Measurements from ENCODE around the gene C1orf232. TPM values are rescaled to one million over a fixed set of nuclear protein-coding genes. Genes with fewer than 3 reads are reported as not detected.
A peak's percentile ranks its signal among the peaks of the same experiment; 100 is the strongest.

Gene C1orf232
- total and polyA plus RNA-seq, 2 of the 13 experiments (the other 11 are each of a cell fraction or from before 2014, with no cell fraction given), result not detected

- H3K27me3 ChIP-seq (ENCODE audit: control insufficient read depth in 1 of 2, insufficient read depth in 2 of 2, low read length in 2 of 2), result peaks cover 1 to 31% of the 10 kb centered on the region in 2 experiments; a peak in 2 of 5 replicates
- H3K9ac ChIP-seq (ENCODE audit: insufficient read depth, low read depth, low read length), result no peak overlapping the region
- no peak for DNase-seq (ENCODE audit: low spot score)
- no peaks in the 10 kb centered on the region for H3K9me3 ChIP-seq (ENCODE audit: low read length)
- H3K4me3 ChIP-seq (replicated peaks in 1 of 3; ENCODE audit: insufficient read depth in 1 of 3, low read depth in 2 of 3, low read length in 3 of 3), result no peak overlapping the region
- H2AFZ ChIP-seq (ENCODE audit: low read length), result no peak overlapping the region
- CTCF ChIA-PET (ENCODE audit: low intra/inter-chr PET ratio, low total read pairs), result no interaction called here
- intact Hi-C loops (cut with micrococcal nuclease; ENCODE audit: unreplicated experiment), result no loop called here
- TF ChIP-seq, protein P1, sequence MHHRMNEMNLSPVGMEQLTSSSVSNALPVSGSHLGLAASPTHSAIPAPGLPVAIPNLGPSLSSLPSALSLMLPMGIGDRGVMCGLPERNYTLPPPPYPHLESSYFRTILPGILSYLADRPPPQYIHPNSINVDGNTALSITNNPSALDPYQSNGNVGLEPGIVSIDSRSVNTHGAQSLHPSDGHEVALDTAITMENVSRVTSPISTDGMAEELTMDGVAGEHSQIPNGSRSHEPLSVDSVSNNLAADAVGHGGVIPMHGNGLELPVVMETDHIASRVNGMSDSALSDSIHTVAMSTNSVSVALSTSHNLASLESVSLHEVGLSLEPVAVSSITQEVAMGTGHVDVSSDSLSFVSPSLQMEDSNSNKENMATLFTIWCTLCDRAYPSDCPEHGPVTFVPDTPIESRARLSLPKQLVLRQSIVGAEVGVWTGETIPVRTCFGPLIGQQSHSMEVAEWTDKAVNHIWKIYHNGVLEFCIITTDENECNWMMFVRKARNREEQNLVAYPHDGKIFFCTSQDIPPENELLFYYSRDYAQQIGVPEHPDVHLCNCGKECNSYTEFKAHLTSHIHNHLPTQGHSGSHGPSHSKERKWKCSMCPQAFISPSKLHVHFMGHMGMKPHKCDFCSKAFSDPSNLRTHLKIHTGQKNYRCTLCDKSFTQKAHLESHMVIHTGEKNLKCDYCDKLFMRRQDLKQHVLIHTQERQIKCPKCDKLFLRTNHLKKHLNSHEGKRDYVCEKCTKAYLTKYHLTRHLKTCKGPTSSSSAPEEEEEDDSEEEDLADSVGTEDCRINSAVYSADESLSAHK (CRISPR knock-in tag; IDR thresholded peaks at IDR 0.05; ENCODE audit: borderline replicate concordance), result no peak
- TF ChIP-seq MNT (IDR thresholded peaks at IDR 0.05), result peak; percentile 94
- no peak for TF ChIP-seq AKAP8 (CRISPR knock-in tag; IDR thresholded peaks at IDR 0.05)
- no peak for TF ChIP-seq BRCA1 (CRISPR knock-in tag; IDR thresholded peaks at IDR 0.05)
- TF ChIP-seq MAFG (CRISPR knock-in tag; IDR thresholded peaks at IDR 0.05), result no peak
- TF ChIP-seq LCORL (IDR thresholded peaks at IDR 0.05), result no peak
- TF ChIP-seq LCORL (CRISPR knock-in tag; IDR thresholded peaks at IDR 0.05), result no peak
- H3K79me2 ChIP-seq (ENCODE audit: insufficient read depth, low read length), result no peaks in the 10 kb centered on the region
- no peak overlapping the region for H3K4me2 ChIP-seq (ENCODE audit: low read depth, low read length)
- WGBS (ENCODE audit: low lambda C conversion rate), result 0% methylated on average over 1 of the region's 3 CpGs
- no peak overlapping the region for H3K27ac ChIP-seq (ENCODE audit: extremely low read length, insufficient read depth, low read length)
- no peaks in the 10 kb centered on the region for H4K20me1 ChIP-seq (ENCODE audit: insufficient read depth, low read length)
- no peaks in the 10 kb centered on the region for H3K36me3 ChIP-seq (replicated peaks in 1 of 2; ENCODE audit: control insufficient read depth in 1 of 2, insufficient read depth in 2 of 2, low read length in 2 of 2)
- ATAC-seq, result no peak
- FAIRE-seq, result no peak
- POLR2A ChIA-PET, result no interaction called here
- BruUV-seq (replicated peaks), result no TSS peak
- in situ Hi-C loops (cut with HindIII; ENCODE audit: extremely low pct_ligation_motif_present, low pct_unique_long_range_greater_than_20kb), result no loop called here
- no peaks in the 10 kb centered on the region for H3K4me1 ChIP-seq (ENCODE audit: insufficient read depth, low read length)
These were observed 28.5 kb upstream of the C1orf232 start for GRCh38 chr1:26197301-26197700.

All from HepG2 (cell line).